ENCODE results near the gene EFNA1.

DNA sequence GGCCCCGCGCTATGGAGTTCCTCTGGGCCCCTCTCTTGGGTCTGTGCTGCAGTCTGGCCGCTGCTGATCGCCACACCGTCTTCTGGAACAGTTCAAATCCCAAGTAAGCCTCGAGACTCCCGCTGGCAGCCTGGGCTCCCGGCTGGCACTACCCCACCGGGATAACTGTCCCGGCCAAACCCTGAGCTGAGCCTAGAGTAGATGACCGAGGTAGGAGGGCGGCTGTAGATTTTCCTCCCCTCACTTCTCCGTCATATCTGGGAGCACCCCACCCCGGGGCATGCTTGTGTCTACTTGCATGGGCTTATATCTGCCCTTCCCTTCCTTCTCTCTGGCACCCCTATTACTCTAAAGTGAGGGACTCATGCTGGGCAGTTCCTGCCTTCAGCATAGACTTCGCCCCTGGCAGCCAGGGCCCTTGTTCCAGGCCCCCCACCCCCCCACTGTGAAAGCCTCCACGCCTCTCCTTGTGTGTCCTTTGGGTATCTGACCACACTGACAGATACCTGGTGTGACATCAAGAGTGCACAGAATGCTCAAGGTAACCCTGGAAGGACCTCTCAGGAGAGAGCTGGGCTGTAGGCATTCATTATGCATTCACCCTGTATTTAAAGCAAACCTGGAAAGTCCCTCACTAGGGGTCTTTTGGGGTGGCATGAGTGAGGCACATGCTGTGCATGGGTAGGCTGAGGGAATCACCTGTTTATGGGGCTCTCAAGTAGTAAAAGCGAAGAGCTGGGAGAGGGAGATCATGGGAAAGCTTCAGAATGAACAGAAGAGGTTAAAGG, 485 bp downstream of the EFNA1 start:
- TF ChIP-seq, protein P1, sequence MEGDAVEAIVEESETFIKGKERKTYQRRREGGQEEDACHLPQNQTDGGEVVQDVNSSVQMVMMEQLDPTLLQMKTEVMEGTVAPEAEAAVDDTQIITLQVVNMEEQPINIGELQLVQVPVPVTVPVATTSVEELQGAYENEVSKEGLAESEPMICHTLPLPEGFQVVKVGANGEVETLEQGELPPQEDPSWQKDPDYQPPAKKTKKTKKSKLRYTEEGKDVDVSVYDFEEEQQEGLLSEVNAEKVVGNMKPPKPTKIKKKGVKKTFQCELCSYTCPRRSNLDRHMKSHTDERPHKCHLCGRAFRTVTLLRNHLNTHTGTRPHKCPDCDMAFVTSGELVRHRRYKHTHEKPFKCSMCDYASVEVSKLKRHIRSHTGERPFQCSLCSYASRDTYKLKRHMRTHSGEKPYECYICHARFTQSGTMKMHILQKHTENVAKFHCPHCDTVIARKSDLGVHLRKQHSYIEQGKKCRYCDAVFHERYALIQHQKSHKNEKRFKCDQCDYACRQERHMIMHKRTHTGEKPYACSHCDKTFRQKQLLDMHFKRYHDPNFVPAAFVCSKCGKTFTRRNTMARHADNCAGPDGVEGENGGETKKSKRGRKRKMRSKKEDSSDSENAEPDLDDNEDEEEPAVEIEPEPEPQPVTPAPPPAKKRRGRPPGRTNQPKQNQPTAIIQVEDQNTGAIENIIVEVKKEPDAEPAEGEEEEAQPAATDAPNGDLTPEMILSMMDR (IDR thresholded peaks at IDR 0.05; ENCODE audit: poor library complexity): no peak
- TF ChIP-seq EZH2 (IDR thresholded peaks at IDR 0.05; ENCODE audit: borderline replicate concordance) (no peak), EZH2phosphoT487 (IDR thresholded peaks at IDR 0.05; ENCODE audit: low read depth, severe bottlenecking, unreplicated experiment) (no peak)
